Measurements from ENCODE around the gene ATP2B2. TPM values are rescaled to one million over a fixed set of nuclear protein-coding genes. Genes with fewer than 3 reads are reported as not detected.

Gene ATP2B2
- total RNA-seq, 1 donor from 2014 or later = not detected

- peaks cover 9% of the 10 kb centered on the region for H3K4me1 ChIP-seq
- H3K9me3 ChIP-seq (replicated peaks) = no peaks in the 10 kb centered on the region
- no peaks in the 10 kb centered on the region for H3K36me3 ChIP-seq
- no peaks in the 10 kb centered on the region for H3K27me3 ChIP-seq (ENCODE audit: low read depth)
- TF ChIP-seq CTCF (IDR thresholded peaks at IDR 0.05; ENCODE audit: borderline replicate concordance) = no peak
- intact Hi-C loops (cut with micrococcal nuclease) = no loop called here
- H3K27ac ChIP-seq (replicated peaks) = no peak overlapping the region
- H3K4me3 ChIP-seq = no peak overlapping the region
- DNase-seq = no peak
Measured at GRCh38 chr3:10434938-10435336, 70.4 kb downstream of the ATP2B2 start.

DNA sequence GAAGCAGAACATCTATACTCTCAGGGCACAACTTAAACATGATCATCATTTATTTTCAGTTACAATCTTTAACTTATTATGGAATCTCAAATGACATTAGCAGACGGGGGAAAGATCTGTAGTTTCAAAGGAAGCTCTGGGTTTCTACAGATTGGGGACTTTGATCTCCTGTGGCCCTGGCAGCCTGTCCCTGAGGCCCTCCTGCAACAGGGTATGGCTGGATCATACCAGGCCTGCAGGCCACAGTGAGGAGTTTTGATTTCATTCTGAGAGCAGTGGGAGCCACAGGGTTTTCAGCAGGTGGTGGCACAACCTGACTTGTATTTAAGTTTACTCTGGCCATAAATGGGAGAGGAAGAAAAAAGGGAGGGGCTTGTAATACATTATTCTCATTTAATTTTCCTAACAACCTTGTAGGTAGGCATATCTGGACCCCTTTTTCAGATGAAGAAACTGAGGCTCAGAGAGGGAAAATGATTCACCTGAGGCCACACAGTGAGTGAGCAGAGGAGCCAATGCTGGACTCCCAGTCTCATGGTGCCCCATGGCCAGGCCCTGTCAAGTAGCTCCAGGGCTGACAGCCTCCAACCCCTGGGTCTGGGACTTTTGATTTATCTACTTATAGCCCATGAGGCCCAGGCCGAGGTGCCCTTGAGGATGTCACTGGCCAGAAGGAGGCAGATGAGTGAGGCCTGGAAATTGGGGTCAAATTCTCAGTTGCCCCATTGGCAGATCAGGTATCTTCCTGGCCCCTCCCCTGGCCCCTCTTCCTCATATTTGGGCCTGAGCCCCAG is 71.0 kb downstream of the ATP2B2 start:
- no peaks in the 10 kb centered on the region for H3K9me3 ChIP-seq (replicated peaks)
- no peak for DNase-seq
- no peaks in the 10 kb centered on the region for H3K36me3 ChIP-seq
- no peak overlapping the region for H3K27ac ChIP-seq (replicated peaks)
- no peak for TF ChIP-seq CTCF (IDR thresholded peaks at IDR 0.05; ENCODE audit: borderline replicate concordance)
- no peaks in the 10 kb centered on the region for H3K27me3 ChIP-seq (ENCODE audit: low read depth)
- H3K4me1 ChIP-seq = peaks cover 9% of the 10 kb centered on the region
- intact Hi-C loops (cut with micrococcal nuclease) = no loop called here
- no peak overlapping the region for H3K4me3 ChIP-seq

- no peak for DNase-seq
- Histone ChIP-seq H3K27ac (replicated peaks) (no peak overlapping the region), H3K27me3 (ENCODE audit: low read depth) (no peaks in the 10 kb centered on the region), H3K4me1 (no peaks in the 10 kb centered on the region), H3K36me3 (no peaks in the 10 kb centered on the region), H3K4me3 (no peak overlapping the region), H3K9me3 (replicated peaks) (no peaks in the 10 kb centered on the region)
- intact Hi-C loops (cut with micrococcal nuclease) = no loop called here
- TF ChIP-seq CTCF (IDR thresholded peaks at IDR 0.05; ENCODE audit: borderline replicate concordance) = no peak
Measured at GRCh38 chr3:10432931-10433330, 72.5 kb downstream of the ATP2B2 start.

- Histone ChIP-seq H3K4me1 (no peaks in the 10 kb centered on the region), H3K36me3 (no peaks in the 10 kb centered on the region), H3K27ac (replicated peaks) (no peak overlapping the region), H3K4me3 (no peak overlapping the region), H3K27me3 (ENCODE audit: low read depth) (no peaks in the 10 kb centered on the region), H3K9me3 (replicated peaks) (no peaks in the 10 kb centered on the region)
- TF ChIP-seq CTCF (IDR thresholded peaks at IDR 0.05; ENCODE audit: borderline replicate concordance) = no peak
- no peak for DNase-seq
- intact Hi-C loops (cut with micrococcal nuclease) = no loop called here
Measured at GRCh38 chr3:10432156-10432845, 73.1 kb downstream of the ATP2B2 start.

DNA sequence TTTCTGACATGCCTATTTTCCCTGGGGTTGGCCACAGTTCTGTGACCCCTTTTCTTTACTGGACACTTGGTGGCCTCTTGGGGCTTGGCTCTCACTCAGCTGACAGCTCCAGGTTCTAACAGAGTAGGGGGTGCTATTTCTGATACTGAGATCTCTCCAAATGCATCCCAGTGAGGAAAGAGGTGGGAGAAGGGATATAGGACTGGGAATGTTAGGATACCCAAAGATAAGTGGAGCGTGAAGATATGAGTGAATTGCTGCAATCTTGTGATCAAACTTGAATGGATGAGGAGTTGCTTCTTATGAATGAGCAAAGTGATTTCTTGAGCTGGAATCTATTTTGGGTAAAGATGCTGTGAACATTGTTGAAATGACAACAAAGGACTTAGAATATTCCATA is 74.6 kb downstream of the ATP2B2 start:
- no peak overlapping the region for H3K27ac ChIP-seq (replicated peaks)
- H3K27me3 ChIP-seq (ENCODE audit: low read depth) = peaks cover 5% of the 10 kb centered on the region
- TF ChIP-seq CTCF (IDR thresholded peaks at IDR 0.05; ENCODE audit: borderline replicate concordance) = no peak
- H3K36me3 ChIP-seq = no peaks in the 10 kb centered on the region
- H3K9me3 ChIP-seq (replicated peaks) = no peaks in the 10 kb centered on the region
- H3K4me1 ChIP-seq = no peaks in the 10 kb centered on the region
- intact Hi-C loops (cut with micrococcal nuclease) = no loop called here
- no peak for DNase-seq
- no peak overlapping the region for H3K4me3 ChIP-seq
